ENCODE results near the gene MAP3K15.
A peak's percentile ranks its signal among the peaks of the same experiment; 100 is the strongest.

The MAP3K15 gene

DNA sequence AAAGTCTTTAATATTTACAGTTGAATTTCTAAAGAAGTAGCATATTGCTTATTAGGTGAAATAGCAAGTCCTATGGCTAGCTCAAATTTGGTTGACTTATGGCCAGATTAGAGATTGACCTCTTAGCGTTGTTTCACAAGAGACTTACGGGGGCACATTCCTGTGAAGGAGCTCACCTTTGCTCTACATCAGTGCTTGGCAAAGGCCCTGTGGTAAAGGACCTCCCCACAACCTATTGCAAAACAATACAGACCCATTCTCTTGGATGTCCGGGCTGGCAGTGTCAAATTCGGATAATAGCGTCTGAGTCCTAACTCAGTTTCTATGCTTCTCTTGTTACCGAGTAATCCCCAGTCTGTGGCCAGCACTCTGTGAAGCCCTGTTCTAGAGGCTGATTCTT lies 160.7 kb downstream of the MAP3K15 start:
- no peaks in the 10 kb centered on the region for H3K27me3 ChIP-seq (ENCODE audit: control insufficient read depth, insufficient read depth, low read length)
- no peaks in the 10 kb centered on the region for H3K4me1 ChIP-seq (ENCODE audit: control insufficient read depth, insufficient read depth, low read length)
- H3K27ac ChIP-seq (ENCODE audit: low read depth, low read length), result no peak overlapping the region
- peaks cover 7% of the 10 kb centered on the region for H3K36me3 ChIP-seq (ENCODE audit: control insufficient read depth, insufficient read depth, low read length)
- H3K9ac ChIP-seq (ENCODE audit: low read length), result no peak overlapping the region
- no peak overlapping the region for H3K4me3 ChIP-seq (ENCODE audit: low read length)

- Histone ChIP-seq H3K27ac (ENCODE audit: low read depth, low read length) (no peak overlapping the region), H3K4me1 (ENCODE audit: control insufficient read depth, insufficient read depth, low read length) (no peaks in the 10 kb centered on the region), H3K36me3 (ENCODE audit: control insufficient read depth, insufficient read depth, low read length) (peaks cover 7% of the 10 kb centered on the region), H3K27me3 (ENCODE audit: control insufficient read depth, insufficient read depth, low read length) (no peaks in the 10 kb centered on the region), H3K9ac (ENCODE audit: low read length) (no peak overlapping the region), H3K4me3 (ENCODE audit: low read length) (no peak overlapping the region)
Observed at GRCh38 chrX:19350941-19351384, 164.3 kb downstream of the MAP3K15 start.

GRCh38 chrX:19349264-19349663 lies 166.0 kb downstream of the MAP3K15 start:
- peaks cover 3% of the 10 kb centered on the region for H3K4me1 ChIP-seq (ENCODE audit: control insufficient read depth, insufficient read depth, low read length)
- H3K27ac ChIP-seq (ENCODE audit: low read depth, low read length), result no peak overlapping the region
- H3K36me3 ChIP-seq (ENCODE audit: control insufficient read depth, insufficient read depth, low read length), result peaks cover 5% of the 10 kb centered on the region
- H3K27me3 ChIP-seq (ENCODE audit: control insufficient read depth, insufficient read depth, low read length), result no peaks in the 10 kb centered on the region
- H3K9ac ChIP-seq (ENCODE audit: low read length), result no peak overlapping the region
- H3K4me3 ChIP-seq (ENCODE audit: low read length), result no peak overlapping the region

DNA sequence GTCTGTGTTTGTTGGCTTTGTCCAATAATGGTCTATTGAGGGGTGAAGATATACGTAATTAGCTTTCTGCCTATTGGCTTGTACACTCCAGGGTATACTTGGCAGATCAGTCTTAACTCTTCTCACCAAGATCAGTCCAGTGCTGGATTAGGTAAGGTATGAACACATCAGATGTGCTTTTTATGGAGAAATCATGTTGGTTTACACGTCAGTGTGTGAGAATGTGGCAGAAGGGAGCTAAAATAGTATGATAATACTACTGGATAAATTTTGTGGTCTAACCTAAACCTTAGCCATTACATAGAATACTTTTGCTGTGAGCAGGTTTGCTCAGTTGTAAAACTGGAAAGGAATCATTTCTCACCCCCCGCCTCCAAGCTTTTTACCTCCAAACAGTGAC lies 167.4 kb downstream of the MAP3K15 start:
- no peak overlapping the region for H3K9ac ChIP-seq (ENCODE audit: low read length)
- peaks cover 3% of the 10 kb centered on the region for H3K36me3 ChIP-seq (ENCODE audit: control insufficient read depth, insufficient read depth, low read length)
- peaks cover 3% of the 10 kb centered on the region for H3K4me1 ChIP-seq (ENCODE audit: control insufficient read depth, insufficient read depth, low read length)
- no peak overlapping the region for H3K4me3 ChIP-seq (ENCODE audit: low read length)
- no peaks in the 10 kb centered on the region for H3K27me3 ChIP-seq (ENCODE audit: control insufficient read depth, insufficient read depth, low read length)
- no peak overlapping the region for H3K27ac ChIP-seq (ENCODE audit: low read depth, low read length)

GRCh38 chrX:19344661-19345060 lies 170.6 kb downstream of the MAP3K15 start:
- Histone ChIP-seq H3K4me3 (ENCODE audit: low read length) (peak overlapping the region; percentile 79), H3K4me1 (ENCODE audit: control insufficient read depth, insufficient read depth, low read length) (peaks cover 3% of the 10 kb centered on the region), H3K27me3 (ENCODE audit: control insufficient read depth, insufficient read depth, low read length) (no peaks in the 10 kb centered on the region), H3K36me3 (ENCODE audit: control insufficient read depth, insufficient read depth, low read length) (no peaks in the 10 kb centered on the region), H3K9ac (ENCODE audit: low read length) (no peak overlapping the region), H3K27ac (ENCODE audit: low read depth, low read length) (peak overlapping the region; percentile 89)

- H3K4me3 ChIP-seq (ENCODE audit: low read length), result peak within 1 kb of the TSS; percentile 79
- H3K36me3 ChIP-seq (ENCODE audit: control insufficient read depth, insufficient read depth, low read length), result no peaks in the 10 kb centered on the region
- H3K4me1 ChIP-seq (ENCODE audit: control insufficient read depth, insufficient read depth, low read length), result peaks cover 3% of the 10 kb centered on the region
- peak within 1 kb of the TSS; percentile 80 for H3K9ac ChIP-seq (ENCODE audit: low read length)
- peak within 1 kb of the TSS; percentile 89 for H3K27ac ChIP-seq (ENCODE audit: low read depth, low read length)
- no peaks in the 10 kb centered on the region for H3K27me3 ChIP-seq (ENCODE audit: control insufficient read depth, insufficient read depth, low read length)
Observed at GRCh38 chrX:19343535-19344408, 171.5 kb downstream of the MAP3K15 start, which contains the start of gene PDHA1. PDHA1 (plus strand) TSS chrX:19343927; CDS start chrX:19344038, 111 bp downstream.

- Histone ChIP-seq H3K4me1 (ENCODE audit: control insufficient read depth, insufficient read depth, low read length) (peaks cover 3% of the 10 kb centered on the region), H3K36me3 (ENCODE audit: control insufficient read depth, insufficient read depth, low read length) (no peaks in the 10 kb centered on the region), H3K9ac (ENCODE audit: low read length) (no peak overlapping the region), H3K27me3 (ENCODE audit: control insufficient read depth, insufficient read depth, low read length) (no peaks in the 10 kb centered on the region), H3K4me3 (ENCODE audit: low read length) (peak overlapping the region; percentile 56), H3K27ac (ENCODE audit: low read depth, low read length) (peak overlapping the region; percentile 89)
Observed at GRCh38 chrX:19343085-19343534, 172.2 kb downstream of the MAP3K15 start.

DNA sequence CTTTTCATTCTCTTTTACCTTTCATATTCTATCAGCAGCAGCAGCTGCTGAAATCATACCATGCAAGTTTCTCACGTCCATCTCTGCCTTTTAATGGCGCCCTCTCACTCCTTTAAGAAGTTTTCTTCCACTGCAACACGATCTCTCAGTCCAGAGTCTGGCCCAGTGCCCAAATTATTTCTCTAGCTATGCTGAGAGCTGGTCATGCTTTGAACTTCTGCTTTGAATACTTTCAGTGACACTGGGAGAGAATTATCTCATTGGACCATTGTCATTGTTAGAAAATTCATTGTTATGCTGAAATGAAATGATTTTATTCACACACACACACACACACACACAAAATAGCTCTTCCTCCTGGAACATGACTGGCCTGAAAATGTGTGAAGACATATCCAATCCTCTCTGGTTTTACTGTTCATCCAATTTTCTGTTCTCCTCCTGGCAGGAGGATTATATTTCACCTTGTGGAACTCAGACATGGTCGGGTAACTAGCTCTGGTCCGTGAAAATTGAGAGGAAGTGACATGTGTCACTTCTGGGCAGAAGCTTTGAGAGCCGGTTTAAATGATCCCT lies 172.9 kb downstream of the MAP3K15 start:
- Histone ChIP-seq H3K27me3 (ENCODE audit: control insufficient read depth, insufficient read depth, low read length) (no peaks in the 10 kb centered on the region), H3K27ac (ENCODE audit: low read depth, low read length) (no peak overlapping the region), H3K36me3 (ENCODE audit: control insufficient read depth, insufficient read depth, low read length) (no peaks in the 10 kb centered on the region), H3K4me3 (ENCODE audit: low read length) (no peak overlapping the region), H3K4me1 (ENCODE audit: control insufficient read depth, insufficient read depth, low read length) (peaks cover 3% of the 10 kb centered on the region), H3K9ac (ENCODE audit: low read length) (no peak overlapping the region)

DNA sequence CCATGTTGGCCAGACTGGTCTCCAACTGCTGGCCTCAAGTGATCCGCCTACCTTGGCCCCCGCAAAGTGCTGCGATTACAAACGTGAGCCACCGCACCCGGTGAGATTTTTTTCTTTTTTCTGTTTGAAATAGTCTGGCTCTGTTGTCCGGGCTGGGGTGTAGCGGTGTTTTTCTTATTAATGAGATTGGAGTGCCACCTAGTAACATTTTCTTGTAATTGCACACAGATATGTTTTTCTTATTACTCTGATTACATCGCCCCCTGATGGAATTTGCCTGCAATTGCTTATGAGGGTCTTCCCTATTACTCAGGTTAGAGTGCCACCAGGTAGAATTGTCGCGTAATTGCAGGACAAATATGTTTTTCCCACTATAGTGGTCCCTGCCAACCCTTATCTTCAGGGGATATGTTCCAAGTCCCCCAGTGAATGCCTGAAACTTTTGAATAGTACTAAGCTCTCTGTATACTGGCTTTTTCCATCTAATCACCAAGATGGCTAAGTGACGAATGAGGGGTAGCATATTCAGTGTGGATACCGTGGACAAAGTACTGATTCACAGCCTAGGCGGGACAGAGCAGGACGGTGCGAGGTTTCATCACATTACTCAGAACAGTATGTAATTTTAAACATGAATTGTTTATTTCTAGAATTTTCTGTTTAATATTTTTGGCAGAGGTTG lies 180.2 kb downstream of the MAP3K15 start:
- H3K27ac ChIP-seq (ENCODE audit: low read depth, low read length), result no peak overlapping the region
- no peaks in the 10 kb centered on the region for H3K4me1 ChIP-seq (ENCODE audit: control insufficient read depth, insufficient read depth, low read length)
- H3K4me3 ChIP-seq (ENCODE audit: low read length), result no peak overlapping the region
- H3K27me3 ChIP-seq (ENCODE audit: control insufficient read depth, insufficient read depth, low read length), result no peaks in the 10 kb centered on the region
- no peak overlapping the region for H3K9ac ChIP-seq (ENCODE audit: low read length)
- no peaks in the 10 kb centered on the region for H3K36me3 ChIP-seq (ENCODE audit: control insufficient read depth, insufficient read depth, low read length)

DNA sequence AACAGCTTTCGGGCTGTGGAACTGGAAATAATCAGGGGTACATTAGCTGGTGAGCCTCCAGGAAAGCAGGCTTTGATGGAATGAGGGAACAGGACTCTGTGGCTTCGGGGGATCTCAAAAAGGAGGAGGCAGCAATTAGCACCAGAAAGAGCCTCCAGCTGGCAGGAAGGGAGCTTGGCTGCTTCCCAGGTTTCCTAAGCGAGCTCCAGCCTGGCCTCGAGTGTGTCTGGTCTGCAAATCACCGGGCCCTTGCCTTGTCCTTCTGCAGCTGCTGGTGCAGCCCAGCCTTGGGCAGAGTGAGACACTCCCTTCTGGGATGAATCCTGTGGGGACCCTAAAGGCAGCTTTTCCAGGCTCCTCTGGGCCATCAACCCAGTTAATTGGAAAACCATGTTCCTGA lies 182.3 kb downstream of the MAP3K15 start:
- no peaks in the 10 kb centered on the region for H3K27me3 ChIP-seq (ENCODE audit: control insufficient read depth, insufficient read depth, low read length)
- no peak overlapping the region for H3K27ac ChIP-seq (ENCODE audit: low read depth, low read length)
- no peak overlapping the region for H3K4me3 ChIP-seq (ENCODE audit: low read length)
- no peak overlapping the region for H3K9ac ChIP-seq (ENCODE audit: low read length)
- H3K4me1 ChIP-seq (ENCODE audit: control insufficient read depth, insufficient read depth, low read length), result no peaks in the 10 kb centered on the region
- H3K36me3 ChIP-seq (ENCODE audit: control insufficient read depth, insufficient read depth, low read length), result no peaks in the 10 kb centered on the region

- Histone ChIP-seq H3K4me3 (ENCODE audit: low read length) (no peak overlapping the region), H3K27ac (ENCODE audit: low read depth, low read length) (no peak overlapping the region), H3K36me3 (ENCODE audit: control insufficient read depth, insufficient read depth, low read length) (no peaks in the 10 kb centered on the region), H3K9ac (ENCODE audit: low read length) (no peak overlapping the region), H3K27me3 (ENCODE audit: control insufficient read depth, insufficient read depth, low read length) (no peaks in the 10 kb centered on the region), H3K4me1 (ENCODE audit: control insufficient read depth, insufficient read depth, low read length) (no peaks in the 10 kb centered on the region)
Observed at GRCh38 chrX:19331831-19332230, 183.5 kb downstream of the MAP3K15 start.

- Histone ChIP-seq H3K4me1 (ENCODE audit: control insufficient read depth, insufficient read depth, low read length) (no peaks in the 10 kb centered on the region), H3K27me3 (ENCODE audit: control insufficient read depth, insufficient read depth, low read length) (no peaks in the 10 kb centered on the region), H3K9ac (ENCODE audit: low read length) (no peak overlapping the region), H3K36me3 (ENCODE audit: control insufficient read depth, insufficient read depth, low read length) (no peaks in the 10 kb centered on the region), H3K27ac (ENCODE audit: low read depth, low read length) (no peak overlapping the region), H3K4me3 (ENCODE audit: low read length) (no peak overlapping the region)
Observed at GRCh38 chrX:19326567-19326966, 188.7 kb downstream of the MAP3K15 start.
